ENCODE results near the gene CPVL.
A peak's percentile ranks its signal among the peaks of the same experiment; 100 is the strongest.

Gene CPVL

DNA sequence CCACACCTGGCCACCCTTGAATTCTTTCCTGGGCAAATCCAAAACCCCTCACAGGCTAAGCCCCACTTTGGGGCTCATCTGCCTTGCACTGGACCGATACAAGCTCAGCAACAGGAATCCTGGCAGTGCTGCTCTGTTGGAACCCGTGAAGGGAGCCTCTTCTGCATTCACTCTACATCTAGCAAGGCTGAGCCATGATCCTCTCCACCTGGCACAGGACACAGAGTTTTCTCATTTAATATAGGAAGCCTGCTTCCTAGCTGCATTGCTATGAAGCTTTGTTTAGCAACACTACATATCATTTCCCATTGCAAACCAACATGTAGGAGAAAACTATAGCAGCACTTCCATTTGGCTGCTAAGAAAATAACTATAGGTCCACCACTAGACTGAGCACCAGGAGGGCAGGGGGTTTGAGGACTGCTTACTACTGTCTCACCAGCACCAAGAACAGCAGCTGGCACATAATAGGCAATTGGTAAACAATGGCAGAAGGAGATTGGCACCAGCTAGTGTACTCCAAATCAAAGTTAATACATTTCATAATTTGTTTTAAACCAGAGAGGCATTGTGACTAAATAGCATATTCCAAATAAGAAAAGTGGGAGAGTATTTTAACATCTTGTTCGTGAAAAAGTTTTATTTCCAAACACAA lies 56.1 kb downstream of the CPVL start:
- no peak for DNase-seq

- no peak for DNase-seq
Observed at GRCh38 chr7:29087840-29088170, 58.5 kb downstream of the CPVL start.

DNA sequence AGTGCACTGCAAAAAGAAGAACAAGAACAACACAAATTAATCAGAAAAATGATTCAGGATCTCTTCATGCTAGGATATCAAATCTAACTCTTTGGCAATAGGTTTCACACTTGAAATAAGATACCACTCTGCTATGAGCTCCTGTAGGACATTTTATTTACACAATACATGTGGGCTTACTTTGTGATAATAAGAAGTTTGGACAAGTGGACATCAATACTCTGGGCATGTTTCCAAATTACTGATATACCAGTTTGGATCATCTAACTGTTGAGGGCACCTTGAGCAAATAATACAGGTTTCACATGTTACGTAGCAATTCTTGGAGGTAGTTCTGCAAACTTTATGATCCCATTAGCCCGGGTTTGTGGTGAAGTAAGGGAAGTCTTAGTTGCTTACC lies 59.8 kb downstream of the CPVL start:
- DNase-seq = no peak

DNA sequence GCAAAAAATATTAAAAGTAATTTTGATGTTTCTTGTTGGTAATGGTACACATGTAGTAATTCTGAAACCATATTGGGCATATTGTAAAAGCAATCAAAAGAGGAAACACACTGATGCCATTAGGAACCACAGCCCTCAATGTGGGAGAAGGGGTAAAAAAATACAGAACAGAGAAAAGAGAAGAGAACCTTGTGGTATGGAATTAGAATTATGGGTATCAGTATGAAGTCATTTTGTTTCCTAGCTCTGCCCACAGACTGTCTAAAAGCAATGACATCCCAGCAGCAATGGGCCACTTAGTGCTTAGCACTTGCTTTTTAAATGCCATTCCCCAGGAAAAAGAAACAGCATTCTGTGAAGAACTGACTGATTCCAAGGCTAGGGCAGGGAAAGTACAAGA lies 61.5 kb downstream of the CPVL start:
- DNase-seq = peak; percentile 78 to 91

GRCh38 chr7:29080803-29081202 lies 65.5 kb downstream of the CPVL start:
- DNase-seq = peak; percentile 11 to 34

DNA sequence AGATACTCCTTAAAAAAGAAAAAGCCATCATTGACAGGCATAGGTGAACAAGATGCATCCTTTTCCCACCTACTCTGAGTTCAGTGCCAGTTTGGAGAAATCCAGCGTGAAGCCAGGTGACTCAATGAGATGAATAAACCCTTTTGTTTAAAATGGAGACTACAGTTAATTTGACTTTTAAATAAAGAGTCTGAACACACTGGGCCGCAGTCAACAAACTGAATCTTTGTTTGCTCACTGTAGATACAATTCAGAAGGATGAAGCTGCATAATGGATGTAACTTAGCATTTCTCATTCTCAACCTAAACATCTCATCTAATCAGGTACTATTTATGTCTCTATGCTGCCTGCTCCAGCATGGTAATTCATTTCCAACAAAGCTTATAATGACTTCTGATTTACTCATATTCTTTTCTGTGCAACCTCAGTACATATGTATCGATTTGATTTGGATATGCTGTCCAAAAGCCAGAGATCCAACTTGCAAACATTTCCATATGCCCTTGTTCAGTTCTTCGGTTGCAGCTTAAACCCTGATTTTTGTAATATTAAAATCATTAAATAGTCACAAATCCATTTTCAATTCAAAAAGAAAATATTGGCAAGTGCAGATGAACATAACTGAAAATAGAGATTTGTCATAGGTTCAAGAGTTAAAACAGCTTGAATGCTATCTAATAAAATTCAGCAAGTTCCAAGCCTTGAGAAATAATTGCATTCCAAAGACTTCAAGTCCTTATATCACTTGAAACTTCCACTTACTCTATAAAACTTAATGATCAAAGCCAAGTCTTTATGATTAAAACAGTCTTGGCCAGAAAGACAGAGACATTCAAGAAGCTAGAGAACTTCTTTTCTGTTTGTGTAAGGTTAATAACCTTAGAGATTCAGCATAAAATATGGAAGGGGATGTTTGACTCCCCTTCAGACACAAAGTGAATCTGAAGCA lies 67.8 kb downstream of the CPVL start:
- DNase-seq = no peak

DNA sequence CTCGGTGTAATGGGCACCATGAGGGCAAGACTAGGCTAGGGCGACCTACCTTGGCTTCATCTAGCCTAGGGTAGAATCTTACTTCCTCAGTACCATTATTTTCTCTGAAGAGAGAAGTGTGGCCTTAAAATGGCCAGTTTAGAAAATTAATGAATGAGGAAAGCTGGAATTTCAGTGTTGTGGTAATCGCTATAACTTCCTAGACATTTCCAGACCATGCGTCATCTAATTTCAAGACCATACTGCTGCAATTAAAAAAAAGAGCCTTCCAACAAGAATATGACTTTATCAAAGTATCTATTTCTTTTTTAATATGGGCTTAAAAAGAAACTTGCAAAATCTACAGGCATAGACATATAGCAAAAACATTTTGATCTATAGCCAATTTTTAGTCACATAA lies 68.5 kb downstream of the CPVL start:
- DNase-seq = no peak

DNA sequence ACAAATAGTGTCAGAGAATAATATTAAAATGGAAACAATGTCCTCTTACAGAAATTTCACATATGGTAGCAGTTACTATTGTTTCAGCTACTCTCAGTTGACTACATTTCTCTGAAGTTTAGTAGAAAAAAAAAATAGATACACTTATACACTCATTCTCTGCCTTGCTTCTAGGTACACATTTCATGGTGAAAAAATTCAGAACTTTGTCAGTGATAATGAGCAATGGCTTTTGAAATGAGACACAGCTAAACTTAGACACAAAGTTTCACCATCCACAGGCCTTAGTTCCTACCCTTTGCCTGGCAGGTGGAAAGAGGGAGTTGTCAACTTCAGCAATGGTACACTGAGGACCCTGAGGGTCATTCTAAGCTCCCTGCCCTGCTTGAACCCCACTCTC lies 69.2 kb downstream of the CPVL start:
- DNase-seq = no peak

DNA sequence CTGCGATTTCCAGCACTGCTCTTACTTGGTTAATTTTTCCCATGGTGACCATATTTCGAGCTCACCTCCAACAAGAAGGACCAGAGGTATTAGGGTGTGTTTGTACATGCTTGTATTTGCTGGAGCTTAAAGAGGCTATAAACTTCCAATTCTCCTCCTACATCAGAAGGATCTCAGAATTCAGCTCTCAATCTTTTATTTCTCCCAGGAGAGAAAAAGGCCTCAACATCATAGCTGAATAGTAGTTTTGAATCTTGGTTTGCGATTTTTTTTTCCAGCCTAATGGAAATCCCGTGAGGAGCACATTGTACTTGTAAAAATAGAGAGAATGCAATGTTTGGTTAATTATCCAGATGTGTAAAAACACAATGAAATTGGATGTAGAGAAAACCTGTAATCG lies 69.7 kb downstream of the CPVL start:
- DNase-seq = no peak

DNA sequence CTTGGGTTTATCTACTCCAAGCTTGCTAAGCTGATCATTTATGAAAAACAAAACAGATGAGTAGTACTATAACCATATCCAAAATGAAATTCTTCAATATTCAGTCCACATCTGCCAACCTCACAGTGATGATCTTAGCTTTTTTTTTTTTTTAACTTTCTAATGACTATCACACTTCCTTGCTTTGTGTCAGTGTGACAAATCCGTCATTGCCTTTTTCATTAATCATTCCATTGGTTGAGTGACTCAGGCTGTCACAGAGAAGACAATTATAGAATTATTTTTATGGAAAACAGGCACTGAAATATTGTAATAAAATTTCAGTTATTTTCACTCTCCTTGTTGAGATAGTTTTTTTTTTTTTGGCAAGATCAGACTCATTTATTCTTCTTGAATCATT lies 70.7 kb downstream of the CPVL start:
- no peak for DNase-seq

DNA sequence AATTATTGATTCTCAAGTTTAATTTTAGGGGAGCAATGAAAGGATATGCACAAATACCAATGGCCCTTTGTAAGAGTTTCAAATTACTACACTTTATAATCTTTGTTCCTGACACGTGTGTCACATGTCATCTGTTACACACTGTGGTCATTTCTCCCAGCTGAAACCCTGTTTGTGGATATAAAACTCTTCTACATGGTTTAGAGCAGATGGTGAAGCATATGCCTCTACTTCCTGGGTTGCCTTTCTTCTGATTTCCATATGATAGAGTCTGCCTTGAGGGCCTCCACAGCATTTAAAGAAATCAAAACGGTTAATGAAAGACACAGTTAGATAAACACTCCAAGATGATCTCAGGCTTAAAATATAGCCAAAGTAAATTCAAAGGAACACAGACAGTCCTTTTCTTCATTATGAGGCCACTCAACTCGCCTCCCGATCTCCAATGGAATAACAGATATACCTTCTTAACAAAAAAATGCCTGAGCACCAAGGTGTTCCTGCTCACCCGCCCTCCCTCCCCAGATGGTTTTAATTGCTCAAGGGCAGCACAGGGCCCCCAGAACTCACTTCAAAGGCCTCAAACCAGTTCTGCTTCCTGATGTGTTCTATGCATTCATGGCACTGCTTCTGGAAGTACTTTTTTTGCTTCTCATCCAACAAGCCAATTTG lies 75.0 kb downstream of the CPVL start:
- no peak for DNase-seq

DNA sequence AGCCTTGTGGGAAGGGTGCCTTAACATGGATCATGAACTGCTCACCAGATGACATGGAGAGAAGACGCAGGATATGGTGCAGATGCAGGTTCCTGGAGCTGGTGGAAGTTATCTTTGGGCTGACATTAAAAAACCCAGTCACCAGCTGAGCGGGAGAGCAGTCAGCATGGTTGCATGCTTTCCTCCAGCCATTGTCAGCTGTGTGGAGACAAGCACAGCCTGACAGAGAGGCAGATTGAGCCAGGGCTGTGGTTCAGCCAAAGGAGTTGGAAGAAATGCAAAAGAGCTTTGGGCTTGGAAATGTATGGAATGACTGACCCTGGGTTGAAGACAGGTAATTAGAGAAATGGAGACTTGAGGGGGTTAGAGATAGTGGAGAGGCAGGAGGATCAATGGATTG lies 79.7 kb downstream of the CPVL start:
- DNase-seq = no peak

DNA sequence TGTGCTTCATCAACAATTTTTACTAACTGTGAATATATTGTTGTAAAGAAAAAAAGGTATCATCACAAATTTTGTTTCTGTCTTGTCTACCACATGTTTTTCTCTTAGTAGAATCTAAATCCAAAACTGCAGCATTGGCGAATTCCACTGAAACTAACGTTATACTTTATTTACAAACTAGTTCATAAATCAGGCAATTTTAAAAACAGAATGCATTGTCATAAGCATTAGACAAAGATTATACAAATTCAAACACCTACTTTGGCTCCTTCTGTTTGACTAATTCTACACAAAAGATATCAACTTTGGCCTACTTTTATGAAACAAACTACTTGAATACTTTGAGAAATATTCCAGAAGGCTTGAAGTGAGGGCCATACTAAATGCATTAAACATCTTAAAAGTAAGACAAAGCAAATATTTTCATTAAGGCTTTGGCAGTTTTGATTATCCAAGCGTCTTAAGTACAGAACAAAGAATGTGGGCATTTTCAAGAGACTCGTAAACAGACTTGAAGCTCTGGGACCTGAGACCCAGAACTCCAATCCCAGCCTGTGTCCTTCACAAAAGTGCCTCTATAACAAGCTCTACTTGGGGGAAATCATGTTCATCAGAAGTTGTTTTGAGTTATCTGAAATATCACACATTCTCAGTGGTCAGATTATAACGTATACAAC lies 81.0 kb downstream of the CPVL start:
- no peak for DNase-seq

DNA sequence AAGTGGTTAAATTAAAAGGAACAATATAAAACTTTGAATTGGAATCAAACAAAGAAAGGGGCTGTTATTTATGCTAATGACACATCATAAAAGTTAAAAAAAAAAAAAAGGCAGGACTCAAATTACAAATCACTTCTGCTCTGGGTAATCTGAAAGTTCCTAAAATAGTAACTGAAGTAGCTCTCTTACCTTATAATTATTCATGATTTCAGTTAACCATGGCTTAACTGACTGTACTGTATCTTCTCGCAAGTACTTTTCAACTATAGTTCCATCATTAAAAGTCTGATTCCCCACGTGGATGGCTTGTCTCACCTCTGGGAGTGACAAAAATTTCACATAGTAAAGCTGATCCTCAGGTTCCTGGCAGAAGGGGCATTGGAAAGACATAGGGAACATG lies 82.5 kb downstream of the CPVL start:
- DNase-seq = no peak

DNA sequence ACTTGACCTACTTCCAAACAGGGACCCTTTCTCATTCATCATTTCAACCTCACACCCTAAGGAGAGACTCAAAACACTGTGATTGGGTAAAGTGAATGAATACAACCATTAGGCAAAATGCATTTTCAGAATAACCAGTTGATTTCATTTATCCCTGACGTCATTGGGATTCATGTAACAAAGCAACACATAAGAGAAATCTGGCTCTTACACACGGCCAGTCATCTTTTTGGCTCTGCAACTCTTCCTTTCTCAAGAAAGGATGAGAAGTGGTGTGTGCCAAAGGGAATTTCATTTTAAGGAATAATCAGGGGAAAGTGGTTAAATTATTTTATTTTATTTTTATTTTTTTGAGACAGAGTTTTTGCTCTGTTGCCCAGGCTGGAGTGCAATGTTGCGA lies 83.1 kb downstream of the CPVL start:
- DNase-seq = no peak

DNA sequence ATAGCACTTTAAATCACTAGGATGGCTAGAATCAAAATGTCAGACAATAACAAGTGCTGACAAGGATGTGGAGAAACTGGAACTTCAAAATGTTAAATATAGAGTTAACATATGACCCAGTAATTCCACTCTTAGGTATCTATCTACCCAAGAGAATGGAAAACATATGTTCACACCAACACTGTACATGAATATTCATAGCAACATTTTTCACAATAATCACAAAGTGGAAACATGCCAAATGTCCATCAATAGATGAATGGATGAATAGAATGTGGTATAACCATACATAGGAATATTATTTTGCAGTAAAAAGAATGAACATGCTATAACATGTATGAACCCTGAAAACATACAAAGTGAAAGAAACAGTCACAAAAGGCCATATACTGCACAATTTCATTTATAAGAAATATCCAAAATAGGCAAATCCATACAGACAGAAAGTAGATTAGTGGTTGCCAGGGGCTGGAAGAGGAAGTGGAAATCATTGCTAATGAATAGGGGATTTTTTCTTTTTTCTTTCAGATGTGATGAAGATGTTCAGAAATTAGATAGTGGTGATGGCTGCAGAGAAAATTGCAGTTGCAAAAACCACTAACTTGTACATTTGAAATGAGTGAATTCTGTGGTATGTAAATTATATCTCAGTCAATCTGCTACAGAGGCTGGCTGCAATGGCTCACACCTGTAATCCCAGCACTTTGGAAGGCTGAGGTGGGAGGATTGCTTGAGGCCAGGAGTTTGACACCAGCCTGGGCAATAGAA lies 93.0 kb downstream of the CPVL start:
- no peak for DNase-seq

- no peak for DNase-seq
Observed at GRCh38 chr7:29046978-29047377, 99.4 kb downstream of the CPVL start.

DNA sequence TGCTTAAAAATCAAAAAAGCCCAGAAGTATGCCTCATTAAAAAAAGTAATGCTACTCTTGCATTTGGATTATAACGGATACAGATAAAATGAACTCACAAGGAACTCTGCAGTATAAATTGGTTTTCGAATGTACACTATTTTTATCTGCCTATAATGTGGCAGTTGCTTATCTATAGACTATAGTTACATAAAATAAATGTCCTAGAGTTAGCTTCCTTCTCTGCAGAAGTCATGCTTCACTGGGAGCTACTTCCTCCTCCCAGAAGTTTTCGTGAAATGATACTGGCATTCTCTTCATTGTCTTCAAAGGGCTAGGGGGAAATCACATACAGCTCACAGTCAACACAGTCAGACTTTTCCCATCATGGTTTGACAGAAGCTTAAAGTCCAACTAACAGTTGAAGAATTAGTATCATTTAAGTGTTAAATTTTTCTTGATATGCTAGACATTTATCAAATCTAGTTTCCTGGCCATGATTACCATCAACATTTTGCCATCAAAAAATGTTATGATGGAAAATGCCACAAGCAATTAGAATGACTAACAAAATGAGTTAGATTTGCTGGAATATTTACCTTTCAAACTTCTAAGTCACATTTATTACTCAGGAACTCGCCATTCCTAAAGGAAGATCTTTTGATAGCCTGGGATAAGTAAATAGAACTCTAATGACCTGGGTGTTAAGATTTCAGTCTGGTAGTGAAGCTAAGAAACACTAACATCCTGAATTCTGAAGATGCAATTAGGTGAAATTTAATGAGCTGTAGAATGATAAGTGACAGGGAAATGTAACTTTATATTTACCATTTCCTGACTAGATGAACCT lies 100.9 kb downstream of the CPVL start:
- DNase-seq = peak in 1 of 2 donors; percentile 9

DNA sequence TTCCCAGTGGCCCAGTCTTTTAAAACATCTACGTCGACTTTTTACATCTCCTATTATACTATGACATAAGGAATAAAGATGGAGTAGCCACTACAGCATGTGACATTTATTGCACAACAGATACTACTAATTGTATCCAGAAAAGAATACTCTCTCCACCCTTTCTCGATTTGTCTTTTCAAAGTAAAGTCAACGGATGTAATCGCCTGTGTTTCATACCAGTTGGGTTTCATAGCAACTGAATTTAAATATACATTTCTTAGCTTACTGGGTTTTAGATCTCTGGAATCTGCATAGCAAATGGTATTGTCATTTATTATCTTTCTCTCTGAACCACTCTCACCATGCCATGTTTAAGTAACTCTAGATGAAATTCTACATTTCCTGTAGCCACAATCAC lies 101.8 kb downstream of the CPVL start:
- no peak for DNase-seq

- DNase-seq = peak; percentile 63 to 81
Observed at GRCh38 chr7:29043576-29043975, 102.8 kb downstream of the CPVL start.

DNA sequence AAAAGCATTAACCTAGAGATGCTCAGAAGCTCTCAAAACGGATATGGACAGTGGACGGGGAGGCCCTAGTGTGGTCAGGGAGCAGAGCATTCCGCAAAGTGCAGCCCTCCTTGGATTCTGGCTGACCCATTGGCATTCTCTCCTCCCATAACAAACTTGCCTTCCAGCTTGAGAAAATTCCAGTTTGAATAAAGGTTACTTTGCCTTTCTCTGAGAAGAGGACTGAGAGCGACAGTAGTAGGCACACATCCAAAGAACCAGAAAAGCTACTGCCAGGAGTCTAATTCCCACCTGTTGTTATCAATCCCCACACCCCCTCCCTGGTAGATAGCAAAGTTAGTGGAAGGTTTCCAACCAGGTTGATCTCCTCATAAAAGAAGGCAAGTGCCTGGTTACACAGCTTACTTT lies 103.5 kb downstream of the CPVL start:
- DNase-seq = no peak

All from inflammatory macrophage (primary cell).